SK-N-SH treated with all-trans-retinoic acid at 6 μM for 48 hours (cell line): ENCODE results near the gene CHMP6.

Source experiments
- ARNTL ChIP-seq: fragments of 450-650 bp; formaldehyde crosslinking; IDR thresholded peaks from 2 replicates; pipeline ENCODE4 v1.5.0; 2020; ENCODE audit warnings: low read depth, mild to moderate bottlenecking, moderate library complexity, borderline replicate concordance
- BACH2 ChIP-seq: fragments of 250-450 bp; sonication (Bioruptor Pico); IDR thresholded peaks from 2 replicates; pipeline ENCODE4 v1.9.0; 2021; ENCODE audit warnings: mild to moderate bottlenecking, borderline replicate concordance
- CREB5 ChIP-seq: fragments of 250-450 bp; sonication (Bioruptor Pico); IDR thresholded peaks from 2 replicates; pipeline ENCODE4 v1.5.1; 2020; ENCODE audit warnings: low read depth, mild to moderate bottlenecking, moderate library complexity
- CSDC2 ChIP-seq: fragments of 250-450 bp; sonication (Bioruptor Pico); IDR thresholded peaks from 2 replicates; pipeline ENCODE4 v1.5.0; 2020; ENCODE audit warnings: mild to moderate bottlenecking, moderate library complexity
- GLIS3 ChIP-seq: fragments of 250-450 bp; sonication (Bioruptor Pico); IDR thresholded peaks from 2 replicates; pipeline ENCODE4 v1.5.0; 2020; ENCODE audit warnings: mild to moderate bottlenecking, moderate library complexity
- ISL1 ChIP-seq: fragments of 250-450 bp; sonication (Bioruptor Pico); IDR thresholded peaks from 2 replicates; pipeline ENCODE4 v2.1.2; 2022; ENCODE audit warnings: mild to moderate bottlenecking, moderate library complexity
- PATZ1 ChIP-seq: fragments of 250-450 bp; sonication (Bioruptor Pico); IDR thresholded peaks from 2 replicates; pipeline ENCODE4 v1.8.0; 2020; ENCODE audit warnings: mild to moderate bottlenecking, moderate library complexity, borderline replicate concordance
- PPARA ChIP-seq: fragments of 250-450 bp; sonication (Bioruptor Pico); IDR thresholded peaks from 2 replicates; pipeline ENCODE4 v1.5.0; 2020; ENCODE audit warnings: mild to moderate bottlenecking, borderline replicate concordance
- SNAI2 ChIP-seq: fragments of 250-450 bp; sonication (Bioruptor Pico); IDR thresholded peaks from 2 replicates; pipeline ENCODE4 v1.5.0; 2020; ENCODE audit warnings: mild to moderate bottlenecking, moderate library complexity
- TCF4 ChIP-seq: fragments of 250-450 bp; sonication (Bioruptor Pico); IDR thresholded peaks from 2 replicates; pipeline ENCODE4 v1.8.0; 2021; ENCODE audit warnings: mild to moderate bottlenecking, moderate library complexity, borderline replicate concordance
- TOX ChIP-seq: fragments of 250-450 bp; sonication (Bioruptor Pico); IDR thresholded peaks from 2 replicates; pipeline ENCODE4 v1.8.0; 2021; ENCODE audit warnings: mild to moderate bottlenecking, moderate library complexity, borderline replicate concordance
- TSHZ2 ChIP-seq: fragments of 250-450 bp; sonication (Bioruptor Pico); IDR thresholded peaks from 2 replicates; pipeline ENCODE4 v1.5.0; 2020; ENCODE audit warnings: mild to moderate bottlenecking, moderate library complexity
- ZFP3 ChIP-seq: fragments of 250-450 bp; sonication (Bioruptor Pico); IDR thresholded peaks from 2 replicates; pipeline ENCODE4 v1.5.0; 2020; ENCODE audit warnings: mild to moderate bottlenecking, moderate library complexity
- ZNF565 ChIP-seq: fragments of 450-650 bp; formaldehyde crosslinking; conservative IDR thresholded peaks from 2 replicates; pipeline ENCODE4 v1.5.0; 2020; ENCODE audit warnings: low read depth, mild to moderate bottlenecking, moderate library complexity

- no peak for TF ChIP-seq TSHZ2
- no peak for TF ChIP-seq ZNF565 (CRISPR knock-in tag)
- no peak for TF ChIP-seq TCF4 (CRISPR knock-in tag)
- no peak for TF ChIP-seq BACH2 (CRISPR knock-in tag)
- TF ChIP-seq PATZ1 (CRISPR knock-in tag), result no peak
- no peak for TF ChIP-seq GLIS3 (CRISPR knock-in tag)
- no peak for TF ChIP-seq ISL1 (CRISPR knock-in tag)
- TF ChIP-seq CREB5 (CRISPR knock-in tag), result no peak
- no peak for TF ChIP-seq ARNTL
- no peak for TF ChIP-seq PPARA (CRISPR knock-in tag)
- TF ChIP-seq TOX (CRISPR knock-in tag), result no peak
- no peak for TF ChIP-seq CSDC2 (CRISPR knock-in tag)
- TF ChIP-seq SNAI2, result no peak
- no peak for TF ChIP-seq ZFP3 (CRISPR knock-in tag)
These were observed 44.3 kb upstream of the CHMP6 start for GRCh38 chr17:80947200-80947940.
